Activated CD4-positive, alpha-beta T cell treated with anti-CD3 and anti-CD28 coated beads, Interleukin-2, amount 10 ng/mL, durations not matched to agents 7 days and 5 days (primary cell): ENCODE data around the gene CCDC69. TPM values are rescaled to one million over a fixed set of nuclear protein-coding genes. Genes with fewer than 3 reads are reported as not detected.

Experiments used
- CTCF ChIA-PET: fragments of 350-600 bp; sonication (Branson Sonifier 250); formaldehyde crosslinking; loops from one replicate; lab custom pipeline; 2021; ENCODE audit warnings: antibody characterized with exemption; lab: Charles Lee
- POLR2A ChIA-PET: fragments of 350-600 bp; sonication (Branson Sonifier 250); formaldehyde crosslinking; loops from one replicate; lab custom pipeline; 2021; ENCODE audit warnings: antibody characterized with exemption; lab: Charles Lee
- DNase-seq: peaks from one replicate; pipeline ENCODE4 v3.0.0-alpha.2; 2020
- H3K27ac Mint-ChIP-seq: one replicate; pipeline ENCODE4 v1.8.0; 2021; ENCODE audit warnings: mild to moderate bottlenecking, moderate library complexity, mixed read lengths
- H3K27me3 Mint-ChIP-seq: one replicate; pipeline ENCODE4 v1.8.0; 2021; ENCODE audit warnings: mixed read lengths
- H3K36me3 Mint-ChIP-seq: one replicate; pipeline ENCODE4 v1.8.0; 2021; ENCODE audit warnings: low read depth, mixed read lengths
- H3K4me1 Mint-ChIP-seq: one replicate; pipeline ENCODE4 v1.8.0; 2021; ENCODE audit warnings: mixed read lengths
- H3K4me3 Mint-ChIP-seq: one replicate; pipeline ENCODE4 v1.8.0; 2021; ENCODE audit warnings: mild to moderate bottlenecking, moderate library complexity, mixed read lengths
- H3K9me3 Mint-ChIP-seq: one replicate; pipeline ENCODE4 v1.8.0; 2021; ENCODE audit warnings: mixed read lengths
- total RNA-seq, 2 experiments: library from RNA; stranded (reverse); gene quantifications; one replicate each; pipeline ENCODE4 v1.2.3, GENCODE V29; 2021

CCDC69 gene
- total RNA-seq, 2 experiments from 2014 or later, result 79.4 to 84.1 TPM

DNA sequence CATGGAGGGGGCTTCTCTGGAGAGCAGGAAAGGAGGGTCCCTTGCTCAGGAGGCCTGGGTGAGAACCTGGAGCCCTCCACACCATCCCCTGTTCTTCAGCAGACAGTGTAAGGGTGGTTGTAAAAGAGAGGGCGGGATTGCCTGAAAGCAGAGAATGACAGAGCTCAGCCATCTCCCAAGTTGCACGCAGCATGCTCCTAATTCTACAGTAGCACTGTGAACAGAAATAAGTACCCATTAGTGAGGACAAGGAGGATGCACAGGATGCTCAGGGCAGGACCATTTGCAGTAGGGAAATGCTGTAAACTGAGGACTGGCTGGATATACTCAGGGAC lies 8.4 kb downstream of the CCDC69 start:
- ChIA-PET CTCF (interaction anchor here (0.6 to 5.5 kb wide), 5 partner anchors 9 to 24 kb away, joined by 3 to 25 read pairs (median 4); partner anchors contain the start of gene CCDC69), POLR2A (no interaction called here)
- Mint-ChIP-seq H3K36me3 (peaks cover 81% of the 10 kb centered on the region), H3K27me3 (no peaks in the 10 kb centered on the region), H3K9me3 (no peaks in the 10 kb centered on the region), H3K4me3 (peak overlapping the region; percentile 71), H3K4me1 (peaks cover 90% of the 10 kb centered on the region), H3K27ac (peak overlapping the region; percentile 97)
- DNase-seq, result no peak

DNA sequence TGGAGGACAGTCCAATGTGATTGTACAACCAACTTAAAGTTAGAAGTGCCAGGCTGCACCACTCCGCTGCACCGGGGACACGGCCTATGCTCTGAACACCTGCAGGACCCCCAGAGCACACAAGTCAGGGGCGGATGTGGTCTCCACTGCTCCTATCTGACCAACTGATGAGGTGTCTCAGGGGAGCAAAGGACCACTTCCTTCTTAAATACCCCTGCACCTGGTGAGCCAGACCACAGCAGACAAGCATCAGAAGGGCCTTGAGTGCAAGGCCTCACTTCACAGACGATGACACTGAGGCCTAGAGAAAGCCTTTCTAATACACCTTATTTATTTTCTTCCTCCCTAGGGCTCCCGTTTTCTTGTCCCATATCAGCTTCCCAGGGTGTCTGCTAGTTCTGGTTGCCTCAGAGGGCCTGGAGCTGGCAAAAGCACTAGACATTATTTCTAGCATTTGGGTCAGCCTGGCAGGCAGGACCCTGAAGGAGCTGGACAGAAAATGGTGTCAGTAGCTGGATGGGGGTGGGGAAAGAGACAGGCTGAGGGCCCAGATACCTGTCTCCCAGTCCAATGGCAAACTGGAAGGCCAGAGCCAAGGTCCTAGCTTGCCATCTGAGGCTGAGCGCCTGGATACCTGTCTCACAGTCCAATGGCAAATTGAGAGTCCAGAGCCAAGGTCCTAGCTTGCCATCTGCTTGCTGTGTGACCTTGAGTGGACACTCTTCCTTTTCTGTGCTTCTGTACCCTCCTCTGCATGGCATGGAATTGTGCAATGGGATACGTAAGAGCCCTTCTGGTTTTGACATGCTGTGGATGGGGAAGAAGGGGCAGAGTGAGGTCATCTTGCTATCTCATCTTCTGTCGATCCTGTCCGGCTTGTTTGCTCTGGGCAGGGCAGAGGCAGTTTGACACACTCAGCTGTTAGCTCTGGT lies 9.0 kb downstream of the CCDC69 start:
- POLR2A ChIA-PET, result interaction anchor here (1.5 kb wide), 1 partner anchor 38 kb away, joined by 8 read pairs; no protein-coding TSS in a partner anchor
- H3K9me3 Mint-ChIP-seq, result no peaks in the 10 kb centered on the region
- peaks cover 85% of the 10 kb centered on the region for H3K4me1 Mint-ChIP-seq
- peaks cover 76% of the 10 kb centered on the region for H3K36me3 Mint-ChIP-seq
- H3K27me3 Mint-ChIP-seq, result no peaks in the 10 kb centered on the region
- CTCF ChIA-PET, result interaction anchor here (1.3 to 5.5 kb wide), 6 partner anchors 9 to 64 kb away, joined by 4 to 25 read pairs (median 8); partner anchors contain the start of genes CCDC69 and GM2A
- peak overlapping the region; percentile 71 for H3K4me3 Mint-ChIP-seq
- peak overlapping the region; percentile 97 for H3K27ac Mint-ChIP-seq
- peak; percentile 58 for DNase-seq

DNA sequence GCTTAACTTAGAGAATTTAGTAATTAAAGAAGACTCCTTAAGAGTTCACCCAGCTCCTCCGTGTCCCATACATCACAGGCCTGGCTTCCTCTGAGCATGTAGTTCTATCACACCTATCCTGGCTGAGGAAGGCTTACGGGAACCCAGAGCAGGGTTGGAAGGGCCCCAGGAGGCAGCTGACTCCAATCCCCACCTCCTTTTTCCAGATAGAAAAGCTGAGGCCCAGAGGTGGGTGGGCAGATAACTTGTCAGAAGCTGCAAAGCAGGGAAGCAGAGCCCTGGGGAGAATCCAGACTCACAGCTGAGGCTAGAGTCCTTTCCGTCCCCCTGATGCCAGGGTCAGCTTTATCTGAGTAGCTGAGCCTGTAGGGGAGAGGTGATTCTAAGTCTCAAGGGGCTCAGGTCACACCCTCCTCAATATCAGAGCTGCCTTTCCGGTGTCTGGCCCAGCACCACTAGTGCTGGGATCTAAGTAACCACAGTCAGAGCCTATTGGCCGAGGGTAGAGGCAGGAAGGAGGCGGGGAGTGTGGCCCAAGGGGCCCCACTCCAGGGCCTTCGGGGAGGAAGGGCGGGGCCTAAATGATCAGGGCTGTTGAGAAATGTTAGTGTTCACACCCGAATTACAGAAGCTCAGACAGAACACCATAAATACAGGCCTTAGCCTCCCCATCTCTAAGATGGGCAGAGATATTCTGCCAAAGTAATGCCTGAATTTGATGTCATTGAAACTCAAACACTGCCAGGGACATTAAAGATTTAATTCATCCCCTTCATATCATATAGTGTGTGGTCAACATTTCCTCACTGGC lies 9.9 kb downstream of the CCDC69 start:
- Mint-ChIP-seq H3K27ac (peak overlapping the region; percentile 97), H3K4me1 (peaks cover 85% of the 10 kb centered on the region), H3K36me3 (peaks cover 76% of the 10 kb centered on the region), H3K27me3 (no peaks in the 10 kb centered on the region), H3K4me3 (peak overlapping the region; percentile 71), H3K9me3 (no peaks in the 10 kb centered on the region)
- ChIA-PET POLR2A (interaction anchor here (0.5 to 1.5 kb wide), 3 partner anchors 9 to 40 kb away, joined by 4 to 8 read pairs (median 8); partner anchors contain the start of gene CCDC69), CTCF (interaction anchor here (0.9 to 5.5 kb wide), 11 partner anchors 10 to 88 kb away, joined by 3 to 25 read pairs (median 6); partner anchors contain the start of genes ANXA6, CCDC69 and GM2A)
- peak; percentile 94 for DNase-seq

DNA sequence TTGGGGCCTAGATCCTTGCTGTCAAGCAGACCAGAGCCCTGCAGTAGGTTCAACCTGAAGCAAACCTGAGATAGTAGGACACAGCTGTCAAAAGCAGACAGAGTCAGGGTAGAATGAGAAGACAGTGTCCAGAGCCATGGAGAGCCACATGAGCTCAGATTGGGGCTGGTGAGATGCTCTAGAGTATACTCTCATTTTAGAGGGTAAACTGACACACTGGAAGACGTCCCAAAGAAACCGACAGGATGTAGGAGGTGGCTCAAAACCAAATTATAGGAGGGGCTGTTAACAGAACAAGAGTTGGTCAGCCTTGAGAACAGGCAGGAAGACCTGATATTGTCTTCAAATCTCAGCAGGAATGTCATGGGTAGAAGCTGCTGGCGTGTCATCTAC lies 11.5 kb downstream of the CCDC69 start:
- Mint-ChIP-seq H3K27ac (peak overlapping the region; percentile 97), H3K4me1 (peaks cover 83% of the 10 kb centered on the region), H3K27me3 (no peaks in the 10 kb centered on the region), H3K4me3 (peak overlapping the region; percentile 71), H3K36me3 (peaks cover 72% of the 10 kb centered on the region), H3K9me3 (no peaks in the 10 kb centered on the region)
- CTCF ChIA-PET, result interaction anchor here (0.7 to 5.5 kb wide), 9 partner anchors 8 to 142 kb away, joined by 3 to 25 read pairs (median 4); partner anchors contain the start of gene CCDC69
- DNase-seq, result no peak
- POLR2A ChIA-PET, result interaction anchor here (0.7 to 1.7 kb wide), 5 partner anchors 10 to 42 kb away, joined by 3 to 12 read pairs (median 7); partner anchors contain the start of genes CCDC69 and GM2A

DNA sequence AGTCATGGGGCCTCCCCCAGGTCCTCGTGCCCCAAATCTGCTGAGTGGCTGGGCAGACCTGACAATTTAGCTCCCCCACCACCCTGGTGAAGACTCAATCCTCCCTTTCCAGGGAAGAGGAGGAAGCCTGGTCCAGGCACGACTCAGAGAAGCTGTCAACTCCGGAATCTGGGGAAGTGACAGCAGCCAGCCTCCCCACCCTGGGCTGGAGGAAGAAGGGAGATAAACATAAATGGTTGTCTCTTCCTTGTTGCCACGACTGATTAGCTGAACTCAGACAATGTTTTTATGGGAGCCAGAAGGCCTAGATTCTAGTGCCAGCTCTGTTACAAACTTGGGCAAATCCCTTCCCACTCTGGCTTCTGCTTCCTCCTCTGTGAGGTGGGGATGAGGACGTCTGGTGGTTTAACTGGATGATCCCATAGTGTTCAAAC lies 15.4 kb downstream of the CCDC69 start:
- H3K27ac Mint-ChIP-seq, result peak overlapping the region; percentile 68
- CTCF ChIA-PET, result interaction anchor here (0.9 kb wide), 1 partner anchor 10 kb away, joined by 3 read pairs; no protein-coding TSS in a partner anchor
- no peaks in the 10 kb centered on the region for H3K27me3 Mint-ChIP-seq
- no peaks in the 10 kb centered on the region for H3K9me3 Mint-ChIP-seq
- no peak overlapping the region for H3K4me3 Mint-ChIP-seq
- POLR2A ChIA-PET, result no interaction called here
- peaks cover 58% of the 10 kb centered on the region for H3K36me3 Mint-ChIP-seq
- no peak for DNase-seq
- H3K4me1 Mint-ChIP-seq, result peaks cover 64% of the 10 kb centered on the region

DNA sequence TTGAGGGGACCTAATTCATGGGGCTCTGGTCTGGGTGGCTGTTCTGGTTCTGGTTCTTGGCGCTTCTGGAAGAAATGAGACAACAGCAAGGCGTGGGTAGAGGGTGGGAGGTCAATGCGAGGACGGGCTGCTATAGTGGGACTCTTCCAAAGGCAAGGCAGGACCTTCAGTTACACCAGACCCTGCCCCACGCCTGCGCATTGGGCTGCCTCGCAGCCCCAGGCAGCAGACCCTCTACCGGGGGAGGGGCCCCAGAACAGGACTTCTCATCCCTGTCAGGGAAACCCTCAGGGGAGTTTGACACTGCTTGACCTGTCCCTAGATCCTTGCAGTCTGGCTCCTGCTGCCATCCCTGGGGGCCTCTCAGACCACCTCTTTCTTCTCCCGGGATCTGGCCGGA lies 18.5 kb downstream of the CCDC69 start:
- Mint-ChIP-seq H3K9me3 (no peaks in the 10 kb centered on the region), H3K4me3 (no peak overlapping the region), H3K27ac (no peak overlapping the region), H3K36me3 (peaks cover 54% of the 10 kb centered on the region), H3K27me3 (no peaks in the 10 kb centered on the region), H3K4me1 (peaks cover 50% of the 10 kb centered on the region)
- ChIA-PET POLR2A (no interaction called here), CTCF (interaction anchor here (3.7 kb wide), 1 partner anchor 8 kb away, joined by 11 read pairs; no protein-coding TSS in a partner anchor)
- DNase-seq, result no peak

DNA sequence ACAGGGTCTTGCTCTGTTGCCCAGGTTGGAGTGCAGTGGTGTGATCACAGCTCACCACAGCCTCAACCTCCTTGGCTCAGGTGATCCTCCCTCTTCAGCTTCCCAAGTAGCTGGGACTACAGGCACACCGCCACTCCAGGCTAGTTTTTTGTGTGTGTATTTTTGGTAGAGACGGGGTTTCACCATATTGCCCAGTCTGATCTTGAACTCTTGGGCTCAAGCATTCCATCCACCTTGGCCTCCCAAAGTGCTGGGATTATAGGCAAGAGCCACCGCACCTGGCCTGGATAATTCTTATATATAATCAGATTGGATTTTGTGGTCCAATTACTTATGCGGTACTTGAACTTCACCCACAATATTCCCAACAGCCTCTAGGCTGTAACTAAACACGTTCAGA lies 19.8 kb downstream of the CCDC69 start:
- Mint-ChIP-seq H3K9me3 (no peaks in the 10 kb centered on the region), H3K27me3 (no peaks in the 10 kb centered on the region), H3K4me3 (no peak overlapping the region), H3K27ac (no peak overlapping the region), H3K36me3 (peaks cover 57% of the 10 kb centered on the region), H3K4me1 (peaks cover 40% of the 10 kb centered on the region)
- DNase-seq, result no peak
- POLR2A ChIA-PET, result no interaction called here
- CTCF ChIA-PET, result interaction anchor here (1.3 to 3.7 kb wide), 2 partner anchors 8 to 10 kb away, joined by 3 to 11 read pairs; no protein-coding TSS in a partner anchor

DNA sequence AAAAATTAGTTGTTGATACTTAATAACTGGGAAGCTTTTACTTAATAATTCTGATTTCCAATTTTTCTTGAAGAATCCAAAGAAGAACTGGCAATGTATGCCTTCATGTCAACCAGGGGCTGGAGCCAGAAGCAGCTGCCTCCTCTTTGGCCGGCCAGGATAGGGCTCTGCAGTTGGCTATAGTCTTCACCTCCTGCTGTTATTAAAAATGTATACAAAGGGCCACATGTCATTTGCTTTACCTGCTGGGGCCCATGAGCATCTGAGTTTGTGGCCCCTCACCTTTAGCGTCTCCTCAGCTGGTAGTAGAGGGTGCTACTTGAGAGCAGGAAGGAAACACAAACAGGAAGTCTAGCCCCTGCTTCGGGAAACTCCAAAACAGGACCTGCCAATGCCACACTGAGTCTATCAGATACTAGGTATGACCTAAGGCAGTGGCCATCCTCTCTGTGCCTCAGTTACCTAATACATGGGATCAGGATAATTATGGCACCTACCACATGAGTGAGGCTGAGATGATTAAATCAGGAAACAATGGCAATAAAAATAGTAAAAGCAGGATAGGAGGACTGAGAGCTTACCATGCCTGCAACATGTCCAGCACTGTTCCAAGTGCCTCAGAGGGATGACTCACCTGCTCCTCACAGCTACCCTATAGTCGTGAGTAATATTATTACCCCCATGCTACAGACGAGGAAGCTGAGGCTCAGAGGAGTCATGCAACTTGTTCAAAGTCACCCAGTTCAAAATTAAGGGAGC lies 21.3 kb downstream of the CCDC69 start:
- H3K4me1 Mint-ChIP-seq, result peaks cover 27% of the 10 kb centered on the region
- CTCF ChIA-PET, result interaction anchor here (0.5 to 3.7 kb wide), 10 partner anchors 9 to 119 kb away, joined by 3 to 11 read pairs (median 3); no protein-coding TSS in a partner anchor
- peaks cover 59% of the 10 kb centered on the region for H3K36me3 Mint-ChIP-seq
- H3K9me3 Mint-ChIP-seq, result no peaks in the 10 kb centered on the region
- POLR2A ChIA-PET, result interaction anchor here (0.6 to 1.6 kb wide), 2 partner anchors 9 to 22 kb away, joined by 3 to 7 read pairs; partner anchors contain the start of gene CCDC69
- no peak overlapping the region for H3K4me3 Mint-ChIP-seq
- peak overlapping the region; percentile 68 for H3K27ac Mint-ChIP-seq
- no peaks in the 10 kb centered on the region for H3K27me3 Mint-ChIP-seq
- DNase-seq, result no peak

DNA sequence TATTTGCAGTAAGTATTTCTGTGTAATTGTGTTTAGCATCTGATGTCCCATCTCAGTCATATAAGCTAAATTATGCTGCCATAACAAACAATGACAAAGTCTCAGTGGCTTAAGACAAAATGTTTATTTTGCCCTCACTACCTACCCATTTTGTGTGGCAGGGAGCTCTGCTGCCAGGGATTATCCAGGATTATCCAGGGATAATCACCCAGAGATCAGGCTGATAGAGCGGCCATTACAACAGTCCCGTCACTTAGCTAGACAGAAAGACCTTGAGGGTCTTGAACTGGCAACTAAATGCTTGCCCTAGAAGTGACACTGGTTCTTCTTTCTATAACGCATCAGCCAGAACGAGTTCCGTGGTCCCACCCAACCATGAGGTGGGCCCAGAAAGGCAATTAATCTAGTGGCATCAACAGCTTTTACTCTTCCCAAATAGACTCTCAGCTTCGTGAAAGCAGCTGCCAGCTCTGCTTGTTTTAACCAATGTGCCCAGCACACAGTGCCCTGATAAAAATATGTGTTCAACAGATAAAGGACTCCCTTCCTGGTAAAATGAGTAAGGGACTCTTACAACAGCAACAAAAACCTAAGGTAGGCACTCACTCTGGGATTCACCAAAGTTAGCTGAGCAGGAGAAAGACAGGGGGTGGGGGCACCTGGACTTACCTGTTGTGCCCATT lies 22.8 kb downstream of the CCDC69 start:
- no peak overlapping the region for H3K27ac Mint-ChIP-seq
- H3K27me3 Mint-ChIP-seq, result no peaks in the 10 kb centered on the region
- no peak overlapping the region for H3K4me3 Mint-ChIP-seq
- no peak for DNase-seq
- peaks cover 35% of the 10 kb centered on the region for H3K4me1 Mint-ChIP-seq
- H3K36me3 Mint-ChIP-seq, result peaks cover 72% of the 10 kb centered on the region
- POLR2A ChIA-PET, result interaction anchor here (1.6 kb wide), 1 partner anchor 11 kb away, joined by 7 read pairs; no protein-coding TSS in a partner anchor
- H3K9me3 Mint-ChIP-seq, result no peaks in the 10 kb centered on the region
- CTCF ChIA-PET, result interaction anchor here (1.1 to 1.5 kb wide), 3 partner anchors 21 to 118 kb away, joined by 3 to 4 read pairs (median 4); no protein-coding TSS in a partner anchor

DNA sequence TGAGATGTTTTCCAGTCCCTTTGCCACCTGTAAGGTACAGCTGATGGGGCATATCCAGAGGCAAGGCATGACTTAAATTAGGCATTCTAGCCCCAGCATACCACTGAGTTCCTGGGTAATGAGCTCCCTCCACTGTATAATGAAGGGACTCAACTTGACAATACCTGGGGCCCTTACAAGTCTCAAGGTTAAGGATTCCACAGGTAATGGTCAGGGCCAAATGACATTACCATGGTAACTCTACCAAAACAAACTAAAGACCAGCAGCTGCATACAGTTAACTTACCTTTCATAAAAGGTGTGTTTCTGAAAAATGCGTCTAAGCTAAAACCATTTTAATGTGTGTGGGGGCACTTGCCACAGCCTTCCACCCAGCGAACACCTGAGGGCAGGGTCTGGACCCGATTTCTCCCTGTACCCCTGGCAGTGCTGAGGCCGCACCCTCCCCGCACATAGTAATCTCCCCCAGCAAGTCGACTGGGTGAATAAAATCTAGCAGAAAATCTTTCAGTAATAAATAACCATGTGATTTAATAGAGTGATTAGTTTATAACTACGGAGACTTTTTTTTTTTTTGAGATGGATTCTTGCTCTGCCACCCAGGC lies 24.2 kb downstream of the CCDC69 start:
- no peaks in the 10 kb centered on the region for H3K9me3 Mint-ChIP-seq
- no peaks in the 10 kb centered on the region for H3K27me3 Mint-ChIP-seq
- POLR2A ChIA-PET, result no interaction called here
- H3K27ac Mint-ChIP-seq, result no peak overlapping the region
- DNase-seq, result no peak
- peaks cover 72% of the 10 kb centered on the region for H3K36me3 Mint-ChIP-seq
- H3K4me1 Mint-ChIP-seq, result peaks cover 37% of the 10 kb centered on the region
- CTCF ChIA-PET, result no interaction called here
- no peak overlapping the region for H3K4me3 Mint-ChIP-seq
